ENCODE results near the gene LIN9.

The LIN9 gene

DNA sequence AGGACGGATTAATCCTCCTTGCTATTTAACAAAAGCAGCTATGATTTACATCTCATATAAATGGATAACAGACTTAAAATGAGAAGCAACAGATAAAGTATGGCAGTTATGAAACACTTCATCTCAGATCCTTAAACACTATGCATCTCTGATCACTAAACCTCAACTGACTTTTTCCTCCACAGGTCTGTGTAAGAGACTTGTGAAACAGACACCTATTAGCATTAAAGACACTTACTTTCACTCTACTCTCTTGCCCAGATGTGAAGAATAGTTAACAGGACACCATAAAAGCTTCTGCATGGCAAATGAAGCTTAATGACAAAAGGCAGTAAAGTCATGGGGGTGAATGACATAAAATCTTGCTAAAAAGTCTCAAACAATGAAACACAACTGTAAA, 6.2 kb downstream of the LIN9 start:
- no peaks in the 10 kb centered on the region for H3K27me3 ChIP-seq (ENCODE audit: insufficient read depth, low read length)
- no peak overlapping the region for H4K91ac ChIP-seq (ENCODE audit: low read depth, low read length)
- H4K8ac ChIP-seq (ENCODE audit: low read depth, low read length) = no peak overlapping the region
- no peak overlapping the region for H3K4me3 ChIP-seq (ENCODE audit: low read depth, low read length)
- H3K4me2 ChIP-seq (ENCODE audit: low read length) = no peak overlapping the region
- H3K18ac ChIP-seq (ENCODE audit: low read length) = no peak overlapping the region
- no peaks in the 10 kb centered on the region for H3K79me1 ChIP-seq (ENCODE audit: low read length)
- no peak overlapping the region for H4K12ac ChIP-seq (ENCODE audit: low read depth, low read length)
- no peaks in the 10 kb centered on the region for H3K4me1 ChIP-seq (ENCODE audit: control insufficient read depth in 1 of 2, insufficient read depth in 2 of 2, low read length in 2 of 2)
- H3K36me3 ChIP-seq (ENCODE audit: control insufficient read depth in 1 of 2, insufficient read depth in 2 of 2, low read length in 2 of 2) = peaks cover 13% of the 10 kb centered on the region in 2 experiments
- H3K14ac ChIP-seq (ENCODE audit: low read length) = no peak overlapping the region
- no peak overlapping the region for H2BK5ac ChIP-seq (ENCODE audit: low read depth, low read length, poor library complexity)
- H3K9me3 ChIP-seq (ENCODE audit: insufficient read depth, low read depth, low read length) = no peaks in the 10 kb centered on the region
- H2AFZ ChIP-seq (ENCODE audit: insufficient read depth, low read length, poor library complexity) = no peak overlapping the region
- H2BK120ac ChIP-seq (ENCODE audit: insufficient read depth, low read length, poor library complexity) = no peak overlapping the region
- no peak overlapping the region for H2AK5ac ChIP-seq (ENCODE audit: low read length)
- H3K9ac ChIP-seq (ENCODE audit: low read length) = no peak overlapping the region
- no peak overlapping the region for H2BK12ac ChIP-seq (ENCODE audit: low read length)
- no peak overlapping the region for H3K4ac ChIP-seq (ENCODE audit: low read depth, low read length)
- no peak for DNase-seq
- H3K23ac ChIP-seq (ENCODE audit: low read length) = no peak overlapping the region
- H3K27ac ChIP-seq (ENCODE audit: low read depth, low read length) = no peak overlapping the region
- WGBS (ENCODE audit: extremely low coverage, insufficient coverage, insufficient read length) = no CpG with 5 or more reads among the region's 1 CpG
- H3K79me2 ChIP-seq (ENCODE audit: control insufficient read depth, insufficient read depth, low read length, poor library complexity) = no peaks in the 10 kb centered on the region

GRCh38 chr1:226296911-226297310, 12.1 kb downstream of the LIN9 start:
- no peak overlapping the region for H2AFZ ChIP-seq (ENCODE audit: insufficient read depth, low read length, poor library complexity)
- H4K91ac ChIP-seq (ENCODE audit: low read depth, low read length) = no peak overlapping the region
- no peak overlapping the region for H3K4me2 ChIP-seq (ENCODE audit: low read length)
- DNase-seq = no peak
- H3K9ac ChIP-seq (ENCODE audit: low read length) = no peak overlapping the region
- H3K79me2 ChIP-seq (ENCODE audit: control insufficient read depth, insufficient read depth, low read length, poor library complexity) = no peaks in the 10 kb centered on the region
- no peak overlapping the region for H3K18ac ChIP-seq (ENCODE audit: low read length)
- H2AK5ac ChIP-seq (ENCODE audit: low read length) = no peak overlapping the region
- no peak overlapping the region for H3K4ac ChIP-seq (ENCODE audit: low read depth, low read length)
- no peaks in the 10 kb centered on the region for H3K9me3 ChIP-seq (ENCODE audit: insufficient read depth, low read depth, low read length)
- no peak overlapping the region for H3K4me3 ChIP-seq (ENCODE audit: low read depth, low read length)
- H3K14ac ChIP-seq (ENCODE audit: low read length) = no peak overlapping the region
- no peak overlapping the region for H2BK5ac ChIP-seq (ENCODE audit: low read depth, low read length, poor library complexity)
- H4K12ac ChIP-seq (ENCODE audit: low read depth, low read length) = no peak overlapping the region
- H4K8ac ChIP-seq (ENCODE audit: low read depth, low read length) = no peak overlapping the region
- H2BK12ac ChIP-seq (ENCODE audit: low read length) = no peak overlapping the region
- no CpG with 5 or more reads among the region's 5 CpGs for WGBS (ENCODE audit: extremely low coverage, insufficient coverage, insufficient read length)
- H3K27ac ChIP-seq (ENCODE audit: low read depth, low read length) = no peak overlapping the region
- no peaks in the 10 kb centered on the region for H3K79me1 ChIP-seq (ENCODE audit: low read length)
- no peak overlapping the region for H2BK120ac ChIP-seq (ENCODE audit: insufficient read depth, low read length, poor library complexity)
- H3K4me1 ChIP-seq (ENCODE audit: control insufficient read depth in 1 of 2, insufficient read depth in 2 of 2, low read length in 2 of 2) = no peaks in the 10 kb centered on the region
- no peaks in the 10 kb centered on the region for H3K27me3 ChIP-seq (ENCODE audit: insufficient read depth, low read length)
- H3K36me3 ChIP-seq (ENCODE audit: control insufficient read depth in 1 of 2, insufficient read depth in 2 of 2, low read length in 2 of 2) = peaks cover 22 to 31% of the 10 kb centered on the region in 2 experiments
- no peak overlapping the region for H3K23ac ChIP-seq (ENCODE audit: low read length)

- Histone ChIP-seq H3K79me2 (ENCODE audit: control insufficient read depth, insufficient read depth, low read length, poor library complexity) (no peaks in the 10 kb centered on the region), H3K9ac (ENCODE audit: low read length) (no peak overlapping the region), H3K27ac (ENCODE audit: low read depth, low read length) (no peak overlapping the region), H2BK120ac (ENCODE audit: insufficient read depth, low read length, poor library complexity) (no peak overlapping the region), H2BK5ac (ENCODE audit: low read depth, low read length, poor library complexity) (no peak overlapping the region), H4K12ac (ENCODE audit: low read depth, low read length) (no peak overlapping the region), H3K4ac (ENCODE audit: low read depth, low read length) (no peak overlapping the region), H2BK12ac (ENCODE audit: low read length) (no peak overlapping the region), H3K4me1 (ENCODE audit: control insufficient read depth in 1 of 2, insufficient read depth in 2 of 2, low read length in 2 of 2) (no peaks in the 10 kb centered on the region), H3K23ac (ENCODE audit: low read length) (no peak overlapping the region), H2AFZ (ENCODE audit: insufficient read depth, low read length, poor library complexity) (no peak overlapping the region), H3K79me1 (ENCODE audit: low read length) (no peaks in the 10 kb centered on the region), H2AK5ac (ENCODE audit: low read length) (no peak overlapping the region), H3K18ac (ENCODE audit: low read length) (no peak overlapping the region), H4K8ac (ENCODE audit: low read depth, low read length) (no peak overlapping the region), H3K4me3 (ENCODE audit: low read depth, low read length) (no peak overlapping the region), H4K91ac (ENCODE audit: low read depth, low read length) (no peak overlapping the region), H3K36me3 (ENCODE audit: control insufficient read depth in 1 of 2, insufficient read depth in 2 of 2, low read length in 2 of 2) (peaks cover 18 to 30% of the 10 kb centered on the region in 2 experiments), H3K4me2 (ENCODE audit: low read length) (no peak overlapping the region), H3K14ac (ENCODE audit: low read length) (no peak overlapping the region), H3K9me3 (ENCODE audit: insufficient read depth, low read depth, low read length) (no peaks in the 10 kb centered on the region), H3K27me3 (ENCODE audit: insufficient read depth, low read length) (no peaks in the 10 kb centered on the region)
- WGBS (ENCODE audit: extremely low coverage, insufficient coverage, insufficient read length) = no CpG with 5 or more reads among the region's 4 CpGs
- no peak for DNase-seq
Observed at GRCh38 chr1:226293553-226293920, 15.4 kb downstream of the LIN9 start.

DNA sequence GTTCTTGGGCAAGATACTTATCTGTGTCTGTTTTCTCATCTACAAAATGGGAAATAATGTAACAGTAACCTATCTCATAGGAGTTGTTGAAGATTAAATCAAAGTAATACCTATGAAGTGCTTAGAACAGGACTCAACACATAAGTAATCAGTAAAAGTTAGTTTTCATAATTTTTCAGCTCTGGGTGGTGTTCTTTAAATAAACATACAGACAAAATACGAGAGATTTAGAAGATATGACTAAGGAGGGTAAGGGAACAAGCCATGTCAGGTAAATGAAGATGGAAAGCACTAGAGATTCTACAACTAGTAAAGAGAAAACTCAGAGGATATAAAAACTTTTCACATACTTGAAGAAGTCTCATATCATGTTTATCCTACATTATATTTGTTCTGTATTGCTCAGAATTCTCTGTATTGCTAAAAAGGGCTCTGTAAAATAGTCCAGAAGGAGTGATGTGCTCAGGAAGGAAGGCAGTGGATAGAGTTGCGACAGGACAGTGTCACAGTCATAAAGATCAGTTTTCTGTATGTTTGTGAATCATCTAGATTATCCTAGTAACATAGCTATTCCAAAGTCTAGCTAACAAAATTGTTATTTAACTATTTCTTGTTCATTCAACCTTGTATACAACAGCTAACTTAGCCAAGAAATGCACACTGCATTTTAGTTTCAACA, 16.0 kb downstream of the LIN9 start:
- H3K79me1 ChIP-seq (ENCODE audit: low read length) = no peaks in the 10 kb centered on the region

More for the DNA sequence above, 16.0 kb downstream of the LIN9 start:
- H3K4ac ChIP-seq (ENCODE audit: low read depth, low read length) = no peak overlapping the region
- no peak overlapping the region for H3K14ac ChIP-seq (ENCODE audit: low read length)
- H4K12ac ChIP-seq (ENCODE audit: low read depth, low read length) = no peak overlapping the region
- H3K23ac ChIP-seq (ENCODE audit: low read length) = no peak overlapping the region
- H3K4me3 ChIP-seq (ENCODE audit: low read depth, low read length) = no peak overlapping the region
- H3K9ac ChIP-seq (ENCODE audit: low read length) = no peak overlapping the region
- H3K18ac ChIP-seq (ENCODE audit: low read length) = no peak overlapping the region
- H2AK5ac ChIP-seq (ENCODE audit: low read length) = no peak overlapping the region
- no peak for DNase-seq
- H2BK5ac ChIP-seq (ENCODE audit: low read depth, low read length, poor library complexity) = no peak overlapping the region
- no peak overlapping the region for H2BK12ac ChIP-seq (ENCODE audit: low read length)
- WGBS (ENCODE audit: extremely low coverage, insufficient coverage, insufficient read length) = no CpG with 5 or more reads among the region's 2 CpGs
- H3K9me3 ChIP-seq (ENCODE audit: insufficient read depth, low read depth, low read length) = no peaks in the 10 kb centered on the region
- H3K4me2 ChIP-seq (ENCODE audit: low read length) = no peak overlapping the region
- H4K91ac ChIP-seq (ENCODE audit: low read depth, low read length) = no peak overlapping the region
- no peaks in the 10 kb centered on the region for H3K79me2 ChIP-seq (ENCODE audit: control insufficient read depth, insufficient read depth, low read length, poor library complexity)
- H2AFZ ChIP-seq (ENCODE audit: insufficient read depth, low read length, poor library complexity) = no peak overlapping the region
- no peak overlapping the region for H4K8ac ChIP-seq (ENCODE audit: low read depth, low read length)
- H3K4me1 ChIP-seq (ENCODE audit: control insufficient read depth in 1 of 2, insufficient read depth in 2 of 2, low read length in 2 of 2) = no peaks in the 10 kb centered on the region
- no peaks in the 10 kb centered on the region for H3K27me3 ChIP-seq (ENCODE audit: insufficient read depth, low read length)
- H3K36me3 ChIP-seq (ENCODE audit: control insufficient read depth in 1 of 2, insufficient read depth in 2 of 2, low read length in 2 of 2) = peaks cover 13 to 26% of the 10 kb centered on the region in 2 experiments
- H3K27ac ChIP-seq (ENCODE audit: low read depth, low read length) = no peak overlapping the region
- no peak overlapping the region for H2BK120ac ChIP-seq (ENCODE audit: insufficient read depth, low read length, poor library complexity)

Measured in trophoblast cell (in vitro differentiated cells and primary cell).